ENCODE results near the gene ARPC5L. TPM values are rescaled to one million over a fixed set of nuclear protein-coding genes. Genes with fewer than 3 reads are reported as not detected.

Gene ARPC5L
- total and polyA plus RNA-seq, 2 experiments from 2014 or later, result 44.0 to 84.4 TPM

DNA sequence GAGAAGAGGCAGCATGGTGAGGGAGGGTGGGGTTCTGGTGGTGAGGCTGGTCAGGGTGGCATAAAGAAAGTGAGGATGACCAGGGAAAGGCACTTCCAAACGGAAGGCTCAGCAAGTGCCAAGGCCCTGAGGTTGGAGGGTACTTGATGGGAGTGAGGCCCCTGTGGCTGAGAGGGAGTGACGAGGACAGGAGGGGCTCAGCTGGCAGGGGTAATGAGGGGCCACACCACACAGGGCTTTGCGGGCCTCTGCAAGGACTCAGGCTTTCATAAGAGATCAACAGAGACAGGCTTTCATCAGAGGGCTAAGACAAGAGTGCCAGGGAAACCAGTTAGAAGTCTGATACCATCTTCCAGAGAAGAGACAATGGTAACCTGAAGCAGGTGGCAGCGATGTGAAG is 23.6 kb downstream of the ARPC5L start:
- no peaks in the 10 kb centered on the region for H3K36me3 ChIP-seq (replicated peaks; ENCODE audit: insufficient read depth, low read depth)
- H4K20me1 ChIP-seq (ENCODE audit: insufficient read depth, poor library complexity, severe bottlenecking), result no peaks in the 10 kb centered on the region
- no peak overlapping the region for H3K4me3 ChIP-seq
- H3K9me2 ChIP-seq (replicated peaks; ENCODE audit: insufficient read depth), result no peaks in the 10 kb centered on the region
- H3K27ac ChIP-seq, result no peak overlapping the region
- H3K4me1 ChIP-seq (ENCODE audit: insufficient read depth), result no peaks in the 10 kb centered on the region
- H2AFZ ChIP-seq, result no peak overlapping the region
- WGBS (ENCODE audit: low lambda C conversion rate, missing lambda C conversion rate), result 98% methylated on average over 4 of the region's 4 CpGs
- no peak overlapping the region for H3K4me2 ChIP-seq
- H3K9me3 ChIP-seq (ENCODE audit: low read depth), result no peaks in the 10 kb centered on the region
- H3K79me2 ChIP-seq, result no peaks in the 10 kb centered on the region
- no peaks in the 10 kb centered on the region for H3K27me3 ChIP-seq
- no peak for TF ChIP-seq EZH2phosphoT487 (IDR thresholded peaks at IDR 0.05; ENCODE audit: low read depth, severe bottlenecking, unreplicated experiment)
- TF ChIP-seq, protein P1, sequence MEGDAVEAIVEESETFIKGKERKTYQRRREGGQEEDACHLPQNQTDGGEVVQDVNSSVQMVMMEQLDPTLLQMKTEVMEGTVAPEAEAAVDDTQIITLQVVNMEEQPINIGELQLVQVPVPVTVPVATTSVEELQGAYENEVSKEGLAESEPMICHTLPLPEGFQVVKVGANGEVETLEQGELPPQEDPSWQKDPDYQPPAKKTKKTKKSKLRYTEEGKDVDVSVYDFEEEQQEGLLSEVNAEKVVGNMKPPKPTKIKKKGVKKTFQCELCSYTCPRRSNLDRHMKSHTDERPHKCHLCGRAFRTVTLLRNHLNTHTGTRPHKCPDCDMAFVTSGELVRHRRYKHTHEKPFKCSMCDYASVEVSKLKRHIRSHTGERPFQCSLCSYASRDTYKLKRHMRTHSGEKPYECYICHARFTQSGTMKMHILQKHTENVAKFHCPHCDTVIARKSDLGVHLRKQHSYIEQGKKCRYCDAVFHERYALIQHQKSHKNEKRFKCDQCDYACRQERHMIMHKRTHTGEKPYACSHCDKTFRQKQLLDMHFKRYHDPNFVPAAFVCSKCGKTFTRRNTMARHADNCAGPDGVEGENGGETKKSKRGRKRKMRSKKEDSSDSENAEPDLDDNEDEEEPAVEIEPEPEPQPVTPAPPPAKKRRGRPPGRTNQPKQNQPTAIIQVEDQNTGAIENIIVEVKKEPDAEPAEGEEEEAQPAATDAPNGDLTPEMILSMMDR (IDR thresholded peaks at IDR 0.05; ENCODE audit: poor library complexity), result no peak
- DNase-seq (ENCODE audit: low spot score), result no peak

DNA sequence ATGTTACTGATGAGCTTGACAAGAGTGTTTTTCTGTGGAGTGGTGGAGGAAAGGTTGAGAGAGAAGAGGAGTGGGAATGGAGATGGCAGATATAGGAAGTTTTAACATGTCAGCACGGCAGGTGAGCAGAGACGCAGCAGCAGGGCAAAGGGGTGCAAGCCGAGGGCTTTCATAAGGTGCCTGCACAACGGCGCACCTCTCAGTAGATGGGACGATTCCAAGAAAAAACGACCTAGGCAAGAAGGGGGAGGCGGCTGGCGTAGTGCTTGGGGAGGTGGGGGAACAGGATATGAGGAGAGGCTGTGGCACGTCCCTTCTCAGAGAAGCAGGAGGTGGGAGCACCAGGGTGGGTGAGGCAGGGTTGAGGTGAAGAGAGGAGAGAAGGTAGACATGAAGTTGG is 24.5 kb downstream of the ARPC5L start:
- no peak for DNase-seq (ENCODE audit: low spot score)
- no peaks in the 10 kb centered on the region for H3K9me3 ChIP-seq (ENCODE audit: low read depth)
- H3K79me2 ChIP-seq, result no peaks in the 10 kb centered on the region
- H3K4me1 ChIP-seq (ENCODE audit: insufficient read depth), result no peaks in the 10 kb centered on the region
- no peak overlapping the region for H3K4me3 ChIP-seq
- H3K4me2 ChIP-seq, result no peak overlapping the region
- WGBS (ENCODE audit: low lambda C conversion rate, missing lambda C conversion rate), result 97% methylated on average over 10 of the region's 10 CpGs
- no peak for TF ChIP-seq EZH2 (IDR thresholded peaks at IDR 0.05; ENCODE audit: borderline replicate concordance)
- TF ChIP-seq EZH2phosphoT487 (IDR thresholded peaks at IDR 0.05; ENCODE audit: low read depth, severe bottlenecking, unreplicated experiment), result no peak
- TF ChIP-seq, protein P1 (IDR thresholded peaks at IDR 0.05; ENCODE audit: poor library complexity), result no peak
- H2AFZ ChIP-seq, result no peak overlapping the region
- no peak overlapping the region for H3K27ac ChIP-seq
- no peaks in the 10 kb centered on the region for H3K36me3 ChIP-seq (replicated peaks; ENCODE audit: insufficient read depth, low read depth)
- H3K27me3 ChIP-seq, result no peaks in the 10 kb centered on the region
- H3K9me2 ChIP-seq (replicated peaks; ENCODE audit: insufficient read depth), result no peaks in the 10 kb centered on the region
- H4K20me1 ChIP-seq (ENCODE audit: insufficient read depth, poor library complexity, severe bottlenecking), result no peaks in the 10 kb centered on the region

DNA sequence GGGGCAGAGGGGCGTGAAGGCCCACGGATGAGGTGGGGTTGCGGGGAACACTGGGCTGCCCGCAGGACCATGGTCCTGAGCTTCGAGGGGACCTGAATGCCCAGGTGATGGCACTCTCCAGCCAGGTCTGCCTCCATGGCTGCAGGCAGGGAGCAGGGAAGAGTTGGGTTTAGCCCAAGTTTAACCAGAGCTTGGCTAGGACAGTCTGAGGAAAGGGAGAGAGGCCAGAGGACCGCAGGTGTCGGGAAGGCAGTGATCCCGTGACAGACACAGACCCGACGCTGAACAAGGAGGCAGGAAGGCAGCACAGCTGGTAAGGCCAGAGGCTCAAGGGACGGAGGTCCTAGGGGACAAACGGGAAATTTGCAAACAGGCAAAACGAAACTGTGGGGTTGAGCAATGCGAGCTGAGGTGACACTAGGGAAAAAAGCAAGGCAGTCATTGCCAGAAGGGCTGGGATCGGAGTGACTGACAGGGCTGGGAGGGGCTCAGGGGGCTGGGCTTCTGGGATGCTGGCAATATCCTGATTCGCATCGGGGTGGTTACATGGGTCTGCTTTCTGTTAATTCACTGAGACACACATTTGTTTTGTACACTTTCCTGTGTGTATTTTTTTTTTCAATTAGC is 25.0 kb downstream of the ARPC5L start:
- no peaks in the 10 kb centered on the region for H3K4me1 ChIP-seq (ENCODE audit: insufficient read depth)

More for the DNA sequence above, 25.0 kb downstream of the ARPC5L start:
- no peak overlapping the region for H3K27ac ChIP-seq
- no peak overlapping the region for H3K4me3 ChIP-seq
- 88% methylated on average over 13 of the region's 17 CpGs for WGBS (ENCODE audit: low lambda C conversion rate, missing lambda C conversion rate)
- TF ChIP-seq EZH2phosphoT487 (IDR thresholded peaks at IDR 0.05; ENCODE audit: low read depth, severe bottlenecking, unreplicated experiment) (no peak), EZH2 (IDR thresholded peaks at IDR 0.05; ENCODE audit: borderline replicate concordance) (no peak)
- TF ChIP-seq, protein P1 (IDR thresholded peaks at IDR 0.05; ENCODE audit: poor library complexity), result no peak
- no peak for DNase-seq (ENCODE audit: low spot score)
- H4K20me1 ChIP-seq (ENCODE audit: insufficient read depth, poor library complexity, severe bottlenecking), result no peaks in the 10 kb centered on the region
- no peak overlapping the region for H3K4me2 ChIP-seq
- no peak overlapping the region for H2AFZ ChIP-seq
- H3K27me3 ChIP-seq, result no peaks in the 10 kb centered on the region
- H3K36me3 ChIP-seq (replicated peaks; ENCODE audit: insufficient read depth, low read depth), result no peaks in the 10 kb centered on the region
- no peaks in the 10 kb centered on the region for H3K79me2 ChIP-seq
- no peaks in the 10 kb centered on the region for H3K9me2 ChIP-seq (replicated peaks; ENCODE audit: insufficient read depth)
- H3K9me3 ChIP-seq (ENCODE audit: low read depth), result no peaks in the 10 kb centered on the region
